Tibial artery (tissue), 4 donors: ENCODE measurements around the gene PALM2AKAP2.
A peak's percentile ranks its signal among the peaks of the same experiment; 100 is the strongest.

ENCODE experiments used
- DNase-seq, 2 donors: peaks; one replicate each; pipeline ENCODE4 v3.0.0-alpha.2; 2019
- H3K27ac ChIP-seq, 2 donors: fragments of 200-600 bp; sonication (generic) in 1 of 2; 1 replicate in 1 of 2; 2 replicates in 1 of 2; pipeline ENCODE4 v1.5.1; 2018 to 2019; ENCODE audit warnings: mild to moderate bottlenecking in 1 of 2
- H3K27me3 ChIP-seq, 2 donors: fragments of 200-600 bp; sonication (generic) in 1 of 2; one replicate each; pipeline versions ENCODE4 v1.5.1 to v1.6.0; 2016 to 2019
- H3K36me3 ChIP-seq, 3 donors: fragments of 200-600 bp; sonication (generic) in 2 of 3; one replicate each; pipeline ENCODE4 v1.5.1; 2016 to 2019; ENCODE audit warnings: mild to moderate bottlenecking in 2 of 3
- H3K4me1 ChIP-seq, 4 donors: fragments of 200-600 bp; sonication (generic) in 2 of 4; 1 replicate in 3 of 4; 2 replicates in 1 of 4; pipeline ENCODE4 v1.5.1; 2016 to 2019
- H3K4me3 ChIP-seq, 2 donors: fragments of 200-600 bp; sonication (generic) in 1 of 2; 1 replicate in 1 of 2; 2 replicates in 1 of 2; pipeline ENCODE4 v1.5.1; 2018 to 2019; ENCODE audit warnings: mild to moderate bottlenecking in 2 of 2
- H3K9me3 ChIP-seq, 3 donors: fragments of 200-600 bp; sonication (generic) in 1 of 3; one replicate each; pipeline ENCODE4 v1.5.1; 2016 to 2019
- intact Hi-C: fragments of 100-400 bp; cut with DNase I; formaldehyde crosslinking; loops from one replicate; pipeline ENCODE4 v1.15.0; 2023; ENCODE audit warnings: low total_unique reads
- TF ChIP-seq, protein P1 (sequence below), 2 experiments: fragments of 200-600 bp in 1 of 2; fragments of 450-650 bp in 1 of 2; IDR thresholded peaks; one replicate each; pipeline ENCODE4 v1.5.1; 2017 to 2019; ENCODE audit warnings: antibody characterized with exemption in 2 of 2, mild to moderate bottlenecking in 1 of 2, moderate library complexity in 1 of 2

PALM2AKAP2 gene

DNA sequence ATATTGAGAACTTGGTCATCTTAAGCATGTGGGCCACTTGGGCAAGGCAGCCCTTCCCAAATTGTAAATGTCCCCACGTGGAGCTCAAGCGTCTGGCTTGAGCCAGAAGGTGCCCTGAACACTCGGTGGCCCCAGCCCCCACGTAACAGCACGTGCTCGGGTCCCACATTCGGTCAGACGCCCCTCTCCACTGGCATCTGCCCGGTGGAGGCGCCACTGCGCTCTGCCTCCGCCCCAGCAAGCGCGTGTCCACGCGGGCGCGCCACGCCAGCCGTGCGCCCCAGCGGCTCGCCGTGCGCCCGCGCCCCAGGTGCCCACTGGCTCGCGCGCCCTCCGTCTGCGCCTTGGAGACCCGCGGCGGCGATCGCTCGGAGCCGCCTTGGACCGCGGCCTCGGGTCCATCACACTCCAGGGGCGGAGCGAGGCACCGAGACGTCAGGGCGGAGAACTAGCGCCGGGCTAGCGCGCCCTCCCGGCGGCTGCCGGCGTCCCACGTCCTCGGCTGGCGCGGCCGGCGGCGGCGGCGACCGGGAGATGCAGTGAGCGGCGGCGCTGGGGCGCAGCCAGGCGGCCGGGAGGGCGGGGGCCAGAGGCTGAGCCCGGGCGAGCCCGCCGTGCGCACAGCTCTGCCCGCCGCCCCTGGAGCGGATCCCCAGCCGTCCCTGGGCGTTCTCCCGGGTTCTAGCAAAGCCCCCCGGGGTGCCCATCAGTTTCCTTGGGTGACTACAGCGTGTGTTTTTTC, at the start of gene PALM2AKAP2:
PALM2AKAP2 (plus strand) TSS at position 488 of the 742 bp plus-strand sequence. CDS start 291 bp downstream, outside the sequence.
- DNase-seq, result peak; percentile 68 to 84

DNA sequence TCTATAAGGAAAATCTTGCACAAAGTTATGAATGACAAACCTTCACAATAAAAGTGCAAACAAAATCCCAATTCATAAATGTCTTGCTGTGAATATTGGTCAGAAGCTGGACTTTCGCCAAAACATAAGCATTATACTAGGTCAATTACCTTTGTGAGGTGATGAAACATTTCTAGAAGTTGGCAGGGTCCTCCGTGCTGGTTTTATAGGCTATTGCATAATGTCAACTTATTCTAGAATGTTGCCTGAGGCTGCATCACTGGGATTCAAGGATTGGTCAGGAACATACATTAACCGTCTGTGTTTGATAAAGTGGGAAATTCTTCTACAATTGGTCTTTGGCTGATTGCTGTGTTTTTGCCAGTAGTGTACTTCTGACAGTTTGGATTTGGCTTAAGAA, 49.8 kb upstream of the PALM2AKAP2 start:
- Histone ChIP-seq H3K36me3 (no peaks in the 10 kb centered on the region), H3K9me3 (no peaks in the 10 kb centered on the region), H3K27ac (no peak overlapping the region), H3K4me1 (peaks cover 0 to 8% (median 1%) of the 10 kb centered on the region in 4 donors), H3K27me3 (no peaks in the 10 kb centered on the region), H3K4me3 (no peak overlapping the region)
- no peak for DNase-seq
- intact Hi-C loops, result no loop called here
- TF ChIP-seq, protein P1, sequence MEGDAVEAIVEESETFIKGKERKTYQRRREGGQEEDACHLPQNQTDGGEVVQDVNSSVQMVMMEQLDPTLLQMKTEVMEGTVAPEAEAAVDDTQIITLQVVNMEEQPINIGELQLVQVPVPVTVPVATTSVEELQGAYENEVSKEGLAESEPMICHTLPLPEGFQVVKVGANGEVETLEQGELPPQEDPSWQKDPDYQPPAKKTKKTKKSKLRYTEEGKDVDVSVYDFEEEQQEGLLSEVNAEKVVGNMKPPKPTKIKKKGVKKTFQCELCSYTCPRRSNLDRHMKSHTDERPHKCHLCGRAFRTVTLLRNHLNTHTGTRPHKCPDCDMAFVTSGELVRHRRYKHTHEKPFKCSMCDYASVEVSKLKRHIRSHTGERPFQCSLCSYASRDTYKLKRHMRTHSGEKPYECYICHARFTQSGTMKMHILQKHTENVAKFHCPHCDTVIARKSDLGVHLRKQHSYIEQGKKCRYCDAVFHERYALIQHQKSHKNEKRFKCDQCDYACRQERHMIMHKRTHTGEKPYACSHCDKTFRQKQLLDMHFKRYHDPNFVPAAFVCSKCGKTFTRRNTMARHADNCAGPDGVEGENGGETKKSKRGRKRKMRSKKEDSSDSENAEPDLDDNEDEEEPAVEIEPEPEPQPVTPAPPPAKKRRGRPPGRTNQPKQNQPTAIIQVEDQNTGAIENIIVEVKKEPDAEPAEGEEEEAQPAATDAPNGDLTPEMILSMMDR (IDR thresholded peaks at IDR 0.05), result no peak

More for the DNA sequence above, at the start of gene PALM2AKAP2:
- TF ChIP-seq, protein P1 (IDR thresholded peaks at IDR 0.05), result peak; percentile 26 to 44
- Histone ChIP-seq H3K27me3 (no peaks in the 10 kb centered on the region), H3K27ac (peak within 1 kb of the TSS; percentile 77 to 80), H3K4me1 (peaks cover 0 to 29% (median 13%) of the 10 kb centered on the region in 4 donors), H3K9me3 (no peaks in the 10 kb centered on the region), H3K4me3 (peak within 1 kb of the TSS; percentile 73 to 75), H3K36me3 (no peaks in the 10 kb centered on the region)
- intact Hi-C loops, result no loop called here

DNA sequence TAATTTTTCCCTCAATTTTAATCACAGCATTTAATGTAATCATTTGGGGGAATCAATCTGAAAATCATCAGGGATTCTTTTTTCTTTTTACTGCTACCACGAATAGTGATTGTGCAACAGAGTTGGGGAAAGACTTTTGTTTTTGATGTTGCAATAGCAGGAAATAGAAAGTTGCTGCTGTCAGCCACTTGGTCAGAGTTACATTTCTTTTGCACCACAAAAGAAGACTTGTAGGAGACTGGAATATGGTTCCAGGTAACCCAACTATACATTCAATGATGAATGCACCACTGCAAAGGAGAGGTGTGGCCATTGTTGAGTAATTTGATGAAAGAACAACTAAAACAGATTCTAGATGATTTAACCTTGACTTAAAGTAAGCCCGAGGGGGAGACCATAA, 46.3 kb upstream of the PALM2AKAP2 start:
- peak overlapping the region in 1 of 2 donors; percentile 25 for H3K27ac ChIP-seq
- intact Hi-C loops, result no loop called here
- H3K4me1 ChIP-seq, result peaks cover 0 to 17% (median 5%) of the 10 kb centered on the region in 4 donors
- no peaks in the 10 kb centered on the region for H3K36me3 ChIP-seq
- TF ChIP-seq, protein P1 (IDR thresholded peaks at IDR 0.05), result no peak
- no peaks in the 10 kb centered on the region for H3K27me3 ChIP-seq
- H3K9me3 ChIP-seq, result no peaks in the 10 kb centered on the region
- no peak overlapping the region for H3K4me3 ChIP-seq
- no peak for DNase-seq

GRCh38 chr9:109734814-109735213, 45.2 kb upstream of the PALM2AKAP2 start:
- Histone ChIP-seq H3K27me3 (no peaks in the 10 kb centered on the region), H3K27ac (no peak overlapping the region), H3K9me3 (no peaks in the 10 kb centered on the region), H3K4me3 (no peak overlapping the region), H3K4me1 (peaks cover 0 to 17% (median 5%) of the 10 kb centered on the region in 4 donors), H3K36me3 (no peaks in the 10 kb centered on the region)
- no peak for DNase-seq
- intact Hi-C loops, result no loop called here
- TF ChIP-seq, protein P1 (IDR thresholded peaks at IDR 0.05), result no peak

DNA sequence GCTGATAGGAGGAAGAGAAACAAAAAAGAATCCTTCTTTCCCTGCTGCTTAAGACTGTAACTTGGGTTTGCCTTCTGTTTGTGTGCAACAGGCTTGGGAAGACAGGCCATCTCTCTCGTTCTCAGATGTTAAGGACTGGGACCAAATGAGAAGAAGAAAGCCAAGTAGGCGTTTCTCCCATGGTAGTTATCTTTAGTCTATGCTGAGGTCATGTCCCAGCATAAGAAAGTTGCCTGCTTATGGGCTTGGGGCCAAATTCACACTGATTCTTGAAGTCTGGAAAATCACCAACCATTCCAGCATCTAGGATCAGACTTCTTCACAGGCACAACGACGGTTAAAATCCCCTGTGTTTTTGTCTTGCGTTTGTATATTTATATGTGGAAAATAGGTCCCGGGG, 44.2 kb upstream of the PALM2AKAP2 start:
- intact Hi-C loops, result no loop called here
- no peaks in the 10 kb centered on the region for H3K27me3 ChIP-seq
- no peak overlapping the region for H3K27ac ChIP-seq
- TF ChIP-seq, protein P1 (IDR thresholded peaks at IDR 0.05), result no peak
- no peaks in the 10 kb centered on the region for H3K36me3 ChIP-seq
- no peaks in the 10 kb centered on the region for H3K9me3 ChIP-seq
- no peak for DNase-seq
- H3K4me1 ChIP-seq, result peaks cover 0 to 17% (median 5%) of the 10 kb centered on the region in 4 donors
- H3K4me3 ChIP-seq, result no peak overlapping the region
